WTC11 (cell line): Measurements from ENCODE around the gene ENTHD1. TPM values are rescaled to one million over a fixed set of nuclear protein-coding genes. Genes with fewer than 3 reads are reported as not detected.

Source experiments
- ATAC-seq: fragments of 200-7000 bp; cut with Tn5 transposase; 2 replicates; pipeline ENCODE4 v1.10.0; 2021; ENCODE audit warnings: mild to moderate bottlenecking, moderate library complexity
- CTCF ChIA-PET: fragments of 300-600 bp; sonication (Branson Sonifier 250); formaldehyde crosslinking; loops from one replicate; lab custom pipeline; 2021; ENCODE audit warnings: antibody characterized with exemption; lab: Charles Lee
- POLR2A ChIA-PET: fragments of 350-600 bp; sonication (Branson Sonifier 250); formaldehyde crosslinking; loops from one replicate; lab custom pipeline; 2021; ENCODE audit warnings: antibody characterized with exemption; lab: Charles Lee
- DNase-seq: peaks from one replicate; pipeline ENCODE4 v3.0.0; 2021; ENCODE audit warnings: low spot score
- H3K27ac Mint-ChIP-seq: 2 replicates; pipeline ENCODE4 v1.8.0; 2021; ENCODE audit warnings: mixed read lengths
- H3K27me3 Mint-ChIP-seq: 2 replicates; pipeline ENCODE4 v1.8.0; 2021; ENCODE audit warnings: low read depth, mild to moderate bottlenecking, moderate library complexity, mixed read lengths
- H3K36me3 Mint-ChIP-seq: 2 replicates; pipeline ENCODE4 v1.8.0; 2021; ENCODE audit warnings: mixed read lengths
- H3K4me1 Mint-ChIP-seq: 2 replicates; pipeline ENCODE4 v1.8.0; 2022; ENCODE audit warnings: mixed read lengths
- H3K4me3 Mint-ChIP-seq: 2 replicates; pipeline ENCODE4 v1.8.0; 2021; ENCODE audit warnings: mild to moderate bottlenecking, moderate library complexity, mixed read lengths
- H3K9me3 Mint-ChIP-seq: 2 replicates; pipeline ENCODE4 v1.8.0; 2021; ENCODE audit warnings: mixed read lengths
- ATF1 ChIP-seq: sonication (generic); formaldehyde crosslinking; IDR thresholded peaks from 2 replicates; pipeline ENCODE4 v1.8.1; 2023; ENCODE audit warnings: mild to moderate bottlenecking, moderate library complexity, missing genetic modification reagents
- CREM ChIP-seq: sonication (generic); formaldehyde crosslinking; IDR thresholded peaks from 2 replicates; pipeline ENCODE4 v1.8.1; 2022; ENCODE audit warnings: mild to moderate bottlenecking, missing genetic modification reagents, moderate library complexity
- FOXJ3 ChIP-seq: sonication (generic); formaldehyde crosslinking; IDR thresholded peaks from 2 replicates; pipeline ENCODE4 v1.9.0; 2021; ENCODE audit warnings: missing genetic modification reagents, mild to moderate bottlenecking, borderline replicate concordance
- FOXP4 ChIP-seq: sonication (generic); formaldehyde crosslinking; IDR thresholded peaks from 2 replicates; pipeline ENCODE4 v1.8.0; 2022; ENCODE audit warnings: mild to moderate bottlenecking, missing genetic modification reagents
- GABPB1 ChIP-seq: sonication (generic); formaldehyde crosslinking; IDR thresholded peaks from 2 replicates; pipeline ENCODE4 v1.8.1; 2023; ENCODE audit warnings: mild to moderate bottlenecking, missing genetic modification reagents
- KAT7 ChIP-seq: sonication (generic); formaldehyde crosslinking; IDR thresholded peaks from 2 replicates; pipeline ENCODE4 v1.8.1; 2023; ENCODE audit warnings: missing genetic modification reagents, mild to moderate bottlenecking, borderline replicate concordance
- MXD4 ChIP-seq: fragments of 250-450 bp; sonication (Bioruptor Pico); IDR thresholded peaks from 2 replicates; pipeline ENCODE4 v1.8.0; 2021; ENCODE audit warnings: mild to moderate bottlenecking, moderate library complexity, borderline replicate concordance
- MYBL2 ChIP-seq: sonication (generic); formaldehyde crosslinking; IDR thresholded peaks from 2 replicates; pipeline ENCODE4 v1.8.1; 2023; ENCODE audit warnings: mild to moderate bottlenecking, moderate library complexity, missing genetic modification reagents
- NFATC4 ChIP-seq: fragments of 250-450 bp; sonication (Bioruptor Pico); IDR thresholded peaks from 2 replicates; pipeline ENCODE4 v1.9.0; 2021; ENCODE audit warnings: mild to moderate bottlenecking
- NFE2L1 ChIP-seq: sonication (generic); formaldehyde crosslinking; IDR thresholded peaks from 2 replicates; pipeline ENCODE4 v1.8.1; 2023; ENCODE audit warnings: missing genetic modification reagents
- NR3C1 ChIP-seq: sonication (generic); formaldehyde crosslinking; conservative IDR thresholded peaks from 2 replicates; pipeline ENCODE4 v1.8.1; 2023; ENCODE audit warnings: low read depth, mild to moderate bottlenecking, missing genetic modification reagents
- PRRX2 ChIP-seq: fragments of 250-450 bp; sonication (Bioruptor Pico); IDR thresholded peaks from 2 replicates; pipeline ENCODE4 v1.8.0; 2021; ENCODE audit warnings: mild to moderate bottlenecking
- RELA ChIP-seq: sonication (generic); formaldehyde crosslinking; IDR thresholded peaks from 2 replicates; pipeline ENCODE4 v1.8.1; 2022; ENCODE audit warnings: missing genetic modification reagents, mild to moderate bottlenecking, borderline replicate concordance
- RORB ChIP-seq: fragments of 250-450 bp; sonication (Bioruptor Pico); IDR thresholded peaks from 2 replicates; pipeline ENCODE4 v1.9.0; 2021; ENCODE audit warnings: mild to moderate bottlenecking
- SMAD3 ChIP-seq: sonication (generic); formaldehyde crosslinking; IDR thresholded peaks from 2 replicates; pipeline ENCODE4 v1.8.0; 2022; ENCODE audit warnings: missing genetic modification reagents, mild to moderate bottlenecking, borderline replicate concordance
- SOX15 ChIP-seq: fragments of 250-450 bp; sonication (Bioruptor Pico); IDR thresholded peaks from 2 replicates; pipeline ENCODE4 v1.9.0; 2021; ENCODE audit warnings: mild to moderate bottlenecking
- SP1 ChIP-seq: sonication (generic); formaldehyde crosslinking; conservative IDR thresholded peaks from 2 replicates; pipeline ENCODE4 v1.8.1; 2022; ENCODE audit warnings: missing genetic modification reagents
- TCF7 ChIP-seq: sonication (generic); formaldehyde crosslinking; IDR thresholded peaks from 2 replicates; pipeline ENCODE4 v1.8.0; 2022; ENCODE audit warnings: mild to moderate bottlenecking, low read depth, missing genetic modification reagents, moderate library complexity
- TEAD4 ChIP-seq: sonication (generic); formaldehyde crosslinking; IDR thresholded peaks from 2 replicates; pipeline ENCODE4 v1.8.0; 2022; ENCODE audit warnings: mild to moderate bottlenecking, missing genetic modification reagents
- ZMAT4 ChIP-seq: fragments of 250-450 bp; sonication (Bioruptor Pico); IDR thresholded peaks from 2 replicates; pipeline ENCODE4 v1.9.0; 2021; ENCODE audit warnings: mild to moderate bottlenecking
- ZNF219 ChIP-seq: sonication (generic); formaldehyde crosslinking; IDR thresholded peaks from 2 replicates; pipeline ENCODE4 v1.8.0; 2023; ENCODE audit warnings: missing genetic modification reagents, mild to moderate bottlenecking, borderline replicate concordance
- ZNF281 ChIP-seq: sonication (generic); formaldehyde crosslinking; IDR thresholded peaks from 2 replicates; pipeline ENCODE4 v1.8.0; 2023; ENCODE audit warnings: mild to moderate bottlenecking, missing genetic modification reagents
- ZNF423 ChIP-seq: fragments of 250-450 bp; sonication (Bioruptor Pico); IDR thresholded peaks from 2 replicates; pipeline ENCODE4 v2.1.2; 2022; ENCODE audit warnings: mild to moderate bottlenecking, moderate library complexity
- ZNF671 ChIP-seq: fragments of 250-450 bp; sonication (Bioruptor Pico); IDR thresholded peaks from 2 replicates; pipeline ENCODE4 v1.8.0; 2021; ENCODE audit warnings: mild to moderate bottlenecking
- total RNA-seq: library from RNA; stranded (reverse); gene quantifications from 3 replicates; pipeline ENCODE4 v1.2.3, GENCODE V29; 2021

The ENTHD1 gene
- total RNA-seq, 1 experiment from 2014 or later: not detected

GRCh38 chr22:39923696-39924095, 30.1 kb upstream of the ENTHD1 start:
- H3K9me3 Mint-ChIP-seq: no peaks in the 10 kb centered on the region
- TF ChIP-seq CREM (CRISPR knock-in tag): no peak
- no peak for TF ChIP-seq FOXP4 (CRISPR knock-in tag)
- peaks cover 17% of the 10 kb centered on the region for H3K4me1 Mint-ChIP-seq
- no peak overlapping the region for H3K27ac Mint-ChIP-seq
- ATAC-seq (no peak), DNase-seq (no peak)
- CTCF ChIA-PET: interaction anchor here (0.6 to 5.3 kb wide), 3 partner anchors 9 to 175 kb away, joined by 3 to 34 read pairs (median 5); no protein-coding TSS in a partner anchor
- no peaks in the 10 kb centered on the region for H3K36me3 Mint-ChIP-seq
- H3K4me3 Mint-ChIP-seq: no peak overlapping the region
- POLR2A ChIA-PET: no interaction called here
- H3K27me3 Mint-ChIP-seq: no peaks in the 10 kb centered on the region

GRCh38 chr22:39920134-39920743, 26.7 kb upstream of the ENTHD1 start:
- CTCF ChIA-PET: interaction anchor here (1.3 to 5.3 kb wide), 5 partner anchors 13 to 116 kb away, joined by 3 to 34 read pairs (median 7); no protein-coding TSS in a partner anchor
- POLR2A ChIA-PET: no interaction called here
- no peak for ATAC-seq

GRCh38 chr22:39917776-39918495, 24.4 kb upstream of the ENTHD1 start:
- no peak for TF ChIP-seq RELA (CRISPR knock-in tag)
- no peak for TF ChIP-seq SMAD3 (CRISPR knock-in tag)
- no peak for TF ChIP-seq ZNF219 (CRISPR knock-in tag)
- TF ChIP-seq NR3C1: no peak
- no peak for TF ChIP-seq FOXJ3 (CRISPR knock-in tag)
- H3K9me3 Mint-ChIP-seq: no peaks in the 10 kb centered on the region
- ChIA-PET POLR2A (no interaction called here), CTCF (interaction anchor here (0.8 to 1.1 kb wide), 2 partner anchors 107 to 110 kb away, joined by 3 read pairs; no protein-coding TSS in a partner anchor)
- DNase-seq (no peak), ATAC-seq (no peak)
- H3K27me3 Mint-ChIP-seq: no peaks in the 10 kb centered on the region; the same call in 1 of the 2 replicates
- peaks cover 14% of the 10 kb centered on the region for H3K4me1 Mint-ChIP-seq
- H3K27ac Mint-ChIP-seq: no peak overlapping the region
- no peaks in the 10 kb centered on the region for H3K36me3 Mint-ChIP-seq
- no peak overlapping the region for H3K4me3 Mint-ChIP-seq

More at GRCh38 chr22:39920134-39920743, 26.7 kb upstream of the ENTHD1 start:
- no peaks in the 10 kb centered on the region for H3K36me3 Mint-ChIP-seq
- H3K27ac Mint-ChIP-seq: no peak overlapping the region
- H3K4me1 Mint-ChIP-seq: peaks cover 12% of the 10 kb centered on the region
- no peaks in the 10 kb centered on the region for H3K27me3 Mint-ChIP-seq
- no peak overlapping the region for H3K4me3 Mint-ChIP-seq
- no peak for TF ChIP-seq ZNF423 (CRISPR knock-in tag)
- TF ChIP-seq NFE2L1 (CRISPR knock-in tag): no peak
- TF ChIP-seq NFATC4 (CRISPR knock-in tag): no peak
- TF ChIP-seq RORB (CRISPR knock-in tag): no peak
- TF ChIP-seq ATF1 (CRISPR knock-in tag): no peak
- TF ChIP-seq SOX15 (CRISPR knock-in tag): no peak
- TF ChIP-seq TEAD4 (CRISPR knock-in tag): no peak
- TF ChIP-seq PRRX2: no peak
- no peak for TF ChIP-seq SP1 (CRISPR knock-in tag)
- no peak for TF ChIP-seq ZMAT4 (CRISPR knock-in tag)
- no peak for TF ChIP-seq ZNF671 (CRISPR knock-in tag)
- no peak for TF ChIP-seq MYBL2
- no peak for TF ChIP-seq GABPB1 (CRISPR knock-in tag)
- no peak for TF ChIP-seq ZNF281 (CRISPR knock-in tag)
- no peak for TF ChIP-seq TCF7
- TF ChIP-seq MXD4 (CRISPR knock-in tag): no peak
- TF ChIP-seq KAT7: no peak
- no peaks in the 10 kb centered on the region for H3K9me3 Mint-ChIP-seq
- no peak for DNase-seq
